Testis (tissue), 3 donors: Measurements from ENCODE around the gene FBXO27. TPM values are rescaled to one million over a fixed set of nuclear protein-coding genes. Genes with fewer than 3 reads are reported as not detected.

Experiments used
- DNase-seq: peaks from one replicate; pipeline ENCODE4 v3.0.0-alpha.2; 2019
- H3K27ac ChIP-seq, 2 donors: fragments of 200-600 bp; sonication (generic); one replicate each; pipeline ENCODE4 v1.5.1; 2019
- H3K27me3 ChIP-seq: fragments of 200-600 bp; sonication (generic); one replicate; pipeline ENCODE4 v1.5.1; 2019
- H3K36me3 ChIP-seq: fragments of 200-600 bp; sonication (generic); one replicate; pipeline ENCODE4 v1.5.1; 2017; ENCODE audit warnings: low read depth; ENCODE audit errors: missing control alignments
- H3K4me1 ChIP-seq: fragments of 200-600 bp; sonication (generic); one replicate; pipeline ENCODE4 v1.5.1; 2019
- H3K4me3 ChIP-seq, 2 donors: fragments of 200-600 bp; sonication (generic); one replicate each; pipeline ENCODE4 v1.5.1; 2017 to 2019
- H3K9me3 ChIP-seq: fragments of 200-600 bp; sonication (generic); one replicate; pipeline ENCODE4 v1.5.1; 2017
- POLR2A ChIP-seq: fragments of 450-650 bp; IDR thresholded peaks from one replicate; pipeline ENCODE4 v1.6.1; 2017; ENCODE audit warnings: antibody characterized with exemption, mild to moderate bottlenecking, moderate library complexity
- WGBS, 2 donors: methylation state at CpG; one replicate each; pipeline ENCODE4 v1.1.5; 2018; 5-methylcytosine and 5-hydroxymethylcytosine counted together
- intact Hi-C: fragments of 100-400 bp; cut with DNase I; formaldehyde crosslinking; loops from one replicate; pipeline ENCODE4 v1.15.1; 2023; ENCODE audit warnings: low total_unique reads
- polyA plus RNA-seq: library from polyadenylated mRNA; stranded (reverse); fragments of 350-450 nt; fragmentation: Illumina TruSeq; extraction: RNeasy Lipid Tissue Mini Kit (QIAGEN cat#74804); gene quantifications from one replicate; pipeline ENCODE4 v1.2.3, GENCODE V29; 2014; ENCODE audit warnings: low read depth, low replicate concordance; ENCODE audit not compliant: insufficient read depth
- total RNA-seq, 2 donors: library from RNA; depleted of rRNA; stranded (reverse); fragments of >200 nt; gene quantifications; one replicate each; pipeline ENCODE4 v1.2.3, GENCODE V29; 2016
- TF ChIP-seq, protein P1 (sequence below), 3 experiments: fragments of 450-650 bp in 2 of 3; fragments of 200-600 bp in 1 of 3; sonication (generic) in 1 of 3; IDR thresholded peaks; one replicate each; pipeline ENCODE4 v1.5.1; 2016 to 2019; ENCODE audit warnings: antibody characterized with exemption in 3 of 3, mild to moderate bottlenecking in 2 of 3, moderate library complexity in 1 of 3

FBXO27 gene
- total and polyA plus RNA-seq, 3 donors from 2014 or later = 11.3 to 16.5 (median 15.5) TPM

DNA sequence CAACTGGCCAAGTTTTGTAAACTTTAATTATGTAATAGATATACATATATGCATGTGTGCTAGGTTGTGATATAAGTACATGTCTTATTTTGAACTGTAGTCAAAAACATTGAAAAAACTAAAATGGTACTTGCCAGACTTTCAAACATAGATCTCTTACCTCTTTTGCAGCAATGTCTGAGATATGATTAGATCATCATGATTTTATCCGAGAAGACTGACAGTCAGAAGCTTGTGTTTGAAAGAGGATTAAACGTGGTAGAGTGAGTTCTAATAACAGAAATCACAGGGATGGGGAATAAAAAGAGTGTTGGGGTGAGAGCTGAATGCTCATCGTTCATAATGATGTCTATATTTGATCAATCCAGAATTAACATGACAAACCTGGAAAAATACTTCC lies 33.6 kb upstream of the FBXO27 start:
- TF ChIP-seq, protein P1, sequence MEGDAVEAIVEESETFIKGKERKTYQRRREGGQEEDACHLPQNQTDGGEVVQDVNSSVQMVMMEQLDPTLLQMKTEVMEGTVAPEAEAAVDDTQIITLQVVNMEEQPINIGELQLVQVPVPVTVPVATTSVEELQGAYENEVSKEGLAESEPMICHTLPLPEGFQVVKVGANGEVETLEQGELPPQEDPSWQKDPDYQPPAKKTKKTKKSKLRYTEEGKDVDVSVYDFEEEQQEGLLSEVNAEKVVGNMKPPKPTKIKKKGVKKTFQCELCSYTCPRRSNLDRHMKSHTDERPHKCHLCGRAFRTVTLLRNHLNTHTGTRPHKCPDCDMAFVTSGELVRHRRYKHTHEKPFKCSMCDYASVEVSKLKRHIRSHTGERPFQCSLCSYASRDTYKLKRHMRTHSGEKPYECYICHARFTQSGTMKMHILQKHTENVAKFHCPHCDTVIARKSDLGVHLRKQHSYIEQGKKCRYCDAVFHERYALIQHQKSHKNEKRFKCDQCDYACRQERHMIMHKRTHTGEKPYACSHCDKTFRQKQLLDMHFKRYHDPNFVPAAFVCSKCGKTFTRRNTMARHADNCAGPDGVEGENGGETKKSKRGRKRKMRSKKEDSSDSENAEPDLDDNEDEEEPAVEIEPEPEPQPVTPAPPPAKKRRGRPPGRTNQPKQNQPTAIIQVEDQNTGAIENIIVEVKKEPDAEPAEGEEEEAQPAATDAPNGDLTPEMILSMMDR (IDR thresholded peaks at IDR 0.05) = no peak
- TF ChIP-seq POLR2A = no peak
- H3K9me3 ChIP-seq = no peaks in the 10 kb centered on the region
- intact Hi-C loops = no loop called here
- H3K4me1 ChIP-seq = no peaks in the 10 kb centered on the region
- no peak overlapping the region for H3K27ac ChIP-seq
- no peak for DNase-seq
- 84% methylated on average over 3 of the region's 3 CpGs for WGBS, 2 donors
- no peaks in the 10 kb centered on the region for H3K36me3 ChIP-seq
- H3K27me3 ChIP-seq = no peaks in the 10 kb centered on the region
- no peak overlapping the region for H3K4me3 ChIP-seq

DNA sequence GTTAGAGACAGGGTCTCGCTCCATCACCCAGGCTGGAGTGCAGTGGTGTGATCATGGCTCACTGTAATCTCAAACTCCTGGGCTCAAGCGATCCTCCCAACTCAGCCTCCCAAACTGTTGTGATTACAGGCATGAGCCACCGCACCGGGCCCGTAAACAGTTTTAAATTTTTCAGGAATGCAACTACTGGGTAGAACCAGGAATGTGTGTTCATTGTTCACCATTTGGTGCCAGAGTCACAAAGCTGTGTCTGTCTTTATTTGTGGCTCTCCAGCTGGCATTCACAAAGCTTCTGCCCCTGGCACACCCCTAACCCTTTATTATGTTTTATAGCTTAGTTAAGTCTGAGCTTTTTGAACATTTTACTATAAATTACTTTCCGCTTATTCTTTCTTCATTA lies 32.1 kb upstream of the FBXO27 start:
- no peak for DNase-seq
- H3K27ac ChIP-seq = no peak overlapping the region
- no peaks in the 10 kb centered on the region for H3K9me3 ChIP-seq
- no peaks in the 10 kb centered on the region for H3K27me3 ChIP-seq
- no peak overlapping the region for H3K4me3 ChIP-seq
- intact Hi-C loops = no loop called here
- H3K36me3 ChIP-seq = no peaks in the 10 kb centered on the region
- TF ChIP-seq, protein P1 (IDR thresholded peaks at IDR 0.05) = no peak
- TF ChIP-seq POLR2A = no peak
- WGBS, 2 donors = 83 to 91% methylated on average over 6 of the region's 6 CpGs
- H3K4me1 ChIP-seq = no peaks in the 10 kb centered on the region

DNA sequence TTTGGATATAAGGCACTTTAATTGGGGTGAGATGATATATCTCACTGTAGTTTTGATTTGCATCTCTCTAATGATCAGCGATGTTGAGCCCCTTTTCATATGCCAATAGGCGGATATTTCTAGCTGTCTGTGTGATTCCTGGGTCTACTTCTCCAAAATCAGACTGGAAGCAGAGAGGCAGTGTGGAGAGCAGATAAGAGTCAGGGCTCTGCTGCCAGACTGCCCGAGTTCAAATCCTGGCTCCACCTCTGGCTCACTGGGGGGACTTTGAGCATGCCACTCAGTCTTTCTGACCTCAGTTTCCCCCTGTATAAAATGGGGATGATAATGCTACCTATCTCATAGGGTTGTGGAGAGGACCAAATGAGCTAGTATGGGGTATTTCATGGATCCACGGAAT lies 27.8 kb upstream of the FBXO27 start:
- TF ChIP-seq POLR2A = no peak
- TF ChIP-seq, protein P1 (IDR thresholded peaks at IDR 0.05) = no peak
- intact Hi-C loops = no loop called here
- 76 to 85% methylated on average over 4 of the region's 4 CpGs for WGBS, 2 donors
- DNase-seq = no peak
- no peak overlapping the region for H3K27ac ChIP-seq
- no peak overlapping the region for H3K4me3 ChIP-seq
- no peaks in the 10 kb centered on the region for H3K4me1 ChIP-seq
- no peaks in the 10 kb centered on the region for H3K9me3 ChIP-seq
- H3K27me3 ChIP-seq = no peaks in the 10 kb centered on the region
- H3K36me3 ChIP-seq = no peaks in the 10 kb centered on the region

DNA sequence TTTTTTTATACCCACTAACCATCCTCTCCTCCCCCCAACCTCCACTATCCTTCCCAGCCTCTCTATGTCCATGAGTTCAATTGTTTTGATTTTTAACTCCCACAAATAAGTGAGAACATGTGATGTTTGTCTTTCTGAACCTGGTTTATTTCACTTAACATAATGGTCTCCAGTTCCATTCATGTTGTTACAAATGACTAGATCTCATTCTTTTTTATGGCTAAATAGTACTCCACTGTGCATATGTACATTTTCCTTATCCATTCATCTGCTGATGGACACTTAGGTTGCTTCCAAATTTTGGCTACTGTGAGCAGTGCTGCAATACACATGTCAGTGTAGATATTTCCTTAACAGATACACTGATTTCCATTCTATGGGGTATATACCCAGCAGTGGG lies 27.0 kb upstream of the FBXO27 start:
- Histone ChIP-seq H3K9me3 (no peaks in the 10 kb centered on the region), H3K27ac (no peak overlapping the region), H3K36me3 (no peaks in the 10 kb centered on the region), H3K27me3 (no peaks in the 10 kb centered on the region), H3K4me1 (no peaks in the 10 kb centered on the region), H3K4me3 (no peak overlapping the region)
- TF ChIP-seq, protein P1 (IDR thresholded peaks at IDR 0.05) = no peak
- TF ChIP-seq POLR2A = no peak
- intact Hi-C loops = no loop called here
- no peak for DNase-seq

DNA sequence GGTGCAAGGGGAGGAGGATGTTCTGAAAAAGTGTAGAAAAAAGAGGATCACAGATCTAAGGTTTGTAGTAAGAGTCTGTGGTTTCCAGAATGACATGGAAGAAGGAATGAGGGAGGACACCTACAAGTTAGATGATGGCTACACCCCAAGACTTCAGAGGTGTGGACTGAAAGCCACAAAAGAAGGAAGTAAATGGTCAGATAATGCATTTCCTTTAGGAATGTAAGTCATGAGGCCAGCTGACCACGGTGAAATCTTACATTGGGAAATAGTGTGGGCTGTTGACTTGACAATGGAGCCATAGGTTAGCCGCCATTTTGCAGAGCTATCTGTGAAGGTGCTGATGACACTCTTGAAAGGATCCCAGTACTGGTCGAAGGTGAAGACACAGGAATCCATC lies 25.3 kb upstream of the FBXO27 start:
- WGBS, 2 donors = 88 to 90% methylated on average over 3 of the region's 3 CpGs
- DNase-seq = no peak
- no peaks in the 10 kb centered on the region for H3K27me3 ChIP-seq

More for the DNA sequence above, 25.3 kb upstream of the FBXO27 start:
- TF ChIP-seq, protein P1 (IDR thresholded peaks at IDR 0.05) = no peak
- TF ChIP-seq POLR2A = no peak
- intact Hi-C loops = no loop called here
- Histone ChIP-seq H3K4me3 (no peak overlapping the region), H3K36me3 (no peaks in the 10 kb centered on the region), H3K9me3 (no peaks in the 10 kb centered on the region), H3K4me1 (no peaks in the 10 kb centered on the region), H3K27ac (no peak overlapping the region)
